Endodermal cell (in vitro differentiated cells): ENCODE results near the gene SPDEF. TPM values are rescaled to one million over a fixed set of nuclear protein-coding genes. Genes with fewer than 3 reads are reported as not detected.

Experiments used
- DNase-seq: peaks from one replicate; pipeline ENCODE4 v3.0.0-alpha.2; 2017
- H3K27ac ChIP-seq: 2 replicates; pipeline ENCODE4 v1.5.1; 2013; ENCODE audit warnings: mild to moderate bottlenecking, low read depth, low read length, moderate library complexity
- H3K27me3 ChIP-seq: 2 replicates; pipeline ENCODE4 v1.6.1; 2013; ENCODE audit warnings: mild to moderate bottlenecking, low read length, moderate library complexity; ENCODE audit not compliant: insufficient read depth, control insufficient read depth, poor library complexity, severe bottlenecking
- H3K36me3 ChIP-seq: 2 replicates; pipeline ENCODE4 v1.7.0; 2013; ENCODE audit warnings: mild to moderate bottlenecking, low read length, moderate library complexity; ENCODE audit not compliant: control insufficient read depth, insufficient read depth
- H3K4me1 ChIP-seq: one replicate; pipeline ENCODE4 v1.7.0; 2013; ENCODE audit warnings: low read length; ENCODE audit not compliant: control insufficient read depth, insufficient read depth
- H3K4me3 ChIP-seq: 2 replicates; pipeline ENCODE4 v1.5.1; 2013; ENCODE audit warnings: mild to moderate bottlenecking, low read length, moderate library complexity
- H3K9ac ChIP-seq: 2 replicates; pipeline ENCODE4 v1.6.1; 2013; ENCODE audit warnings: mild to moderate bottlenecking, low read length, moderate library complexity; ENCODE audit not compliant: poor library complexity, severe bottlenecking; ENCODE audit errors: extremely low read depth
- H3K9me3 ChIP-seq: 2 replicates; pipeline ENCODE4 v1.6.1; 2013; ENCODE audit warnings: mild to moderate bottlenecking, low read length, moderate library complexity; ENCODE audit not compliant: control insufficient read depth
- H3K27ac Mint-ChIP-seq: 2 replicates; pipeline ENCODE4 v1.8.0; 2020; ENCODE audit warnings: mixed read lengths
- H3K27me3 Mint-ChIP-seq: 2 replicates; pipeline ENCODE4 v1.8.0; 2021; ENCODE audit warnings: mild to moderate bottlenecking, mixed read lengths; ENCODE audit not compliant: insufficient read depth
- H3K36me3 Mint-ChIP-seq: 2 replicates; pipeline ENCODE4 v1.8.0; 2020; ENCODE audit warnings: low read depth, mixed read lengths
- H3K4me1 Mint-ChIP-seq: 2 replicates; pipeline ENCODE4 v1.8.0; 2020; ENCODE audit warnings: mixed read lengths
- H3K4me3 Mint-ChIP-seq: 2 replicates; pipeline ENCODE4 v1.8.0; 2020; ENCODE audit warnings: mild to moderate bottlenecking, moderate library complexity, mixed read lengths
- H3K9me3 Mint-ChIP-seq: 2 replicates; pipeline ENCODE4 v1.8.0; 2020; ENCODE audit warnings: mild to moderate bottlenecking, mixed read lengths
- CTCF ChIP-seq: fragments of 200-600 bp; sonication (generic); conservative IDR thresholded peaks from 2 replicates; pipeline ENCODE4 v1.5.0; 2021; ENCODE audit warnings: antibody characterized with exemption, mild to moderate bottlenecking
- WGBS, 2 experiments: methylation state at CpG; one replicate each; pipeline versions ENCODE4 v1.1.5 to v1.1.7; 2013; ENCODE audit warnings: missing lambda C conversion rate in 2 of 2, mixed read lengths in 1 of 2; ENCODE audit not compliant: insufficient coverage in 1 of 2, insufficient read length in 1 of 2; 5-methylcytosine and 5-hydroxymethylcytosine counted together
- total RNA-seq, 2 donors: library from RNA; stranded (reverse); fragmentation: NEBNext Ultra II Directional in 1 of 2; extraction: Animal tissue kit (Norgen Biotek cat#: 25700) in 1 of 2; gene quantifications; 2 replicates in 1 of 2; 3 replicates in 1 of 2; pipeline ENCODE4 v1.2.1, GENCODE V29; 2021

Gene SPDEF
- total RNA-seq, 2 donors from 2014 or later, result 1.1 to 2.6 TPM

GRCh38 chr6:34598712-34599111 is 42.6 kb upstream of the SPDEF start:
- peaks cover 36% of the 10 kb centered on the region for H3K27me3 ChIP-seq
- H3K4me3 Mint-ChIP-seq, result no peak overlapping the region
- H3K36me3 ChIP-seq, result no peaks in the 10 kb centered on the region
- DNase-seq, result peak; percentile 20
- no peak overlapping the region for H3K9ac ChIP-seq
- 85 to 100% methylated on average over 1 to 3 of the region's 3 CpGs for WGBS, 2 experiments
- H3K27me3 Mint-ChIP-seq, result peaks cover 2% of the 10 kb centered on the region
- TF ChIP-seq CTCF, result no peak
- no peak overlapping the region for H3K27ac ChIP-seq
- no peak overlapping the region for H3K27ac Mint-ChIP-seq
- H3K4me1 ChIP-seq, result peaks cover 13% of the 10 kb centered on the region
- no peaks in the 10 kb centered on the region for H3K9me3 Mint-ChIP-seq
- no peaks in the 10 kb centered on the region for H3K36me3 Mint-ChIP-seq
- H3K4me1 Mint-ChIP-seq, result peaks cover 41% of the 10 kb centered on the region
- H3K9me3 ChIP-seq, result no peaks in the 10 kb centered on the region
- no peak overlapping the region for H3K4me3 ChIP-seq

GRCh38 chr6:34597605-34598353 is 41.6 kb upstream of the SPDEF start:
- Histone ChIP-seq H3K4me3 (no peak overlapping the region), H3K27me3 (peaks cover 36% of the 10 kb centered on the region), H3K9me3 (no peaks in the 10 kb centered on the region), H3K36me3 (no peaks in the 10 kb centered on the region), H3K9ac (no peak overlapping the region), H3K27ac (no peak overlapping the region), H3K4me1 (peaks cover 13% of the 10 kb centered on the region)
- Mint-ChIP-seq H3K36me3 (no peaks in the 10 kb centered on the region), H3K4me1 (peaks cover 37% of the 10 kb centered on the region), H3K9me3 (no peaks in the 10 kb centered on the region), H3K27ac (no peak overlapping the region), H3K4me3 (no peak overlapping the region), H3K27me3 (peaks cover 2% of the 10 kb centered on the region)
- peak; percentile 30 for DNase-seq
- WGBS, 2 experiments, result 81 to 91% methylated on average over 2 to 3 of the region's 3 CpGs
- TF ChIP-seq CTCF, result no peak

GRCh38 chr6:34596798-34597197 is 40.7 kb upstream of the SPDEF start:
- no peak for DNase-seq
- no peaks in the 10 kb centered on the region for H3K9me3 ChIP-seq
- Mint-ChIP-seq H3K9me3 (no peaks in the 10 kb centered on the region), H3K27ac (no peak overlapping the region), H3K36me3 (no peaks in the 10 kb centered on the region), H3K27me3 (peaks cover 2% of the 10 kb centered on the region), H3K4me1 (peaks cover 28% of the 10 kb centered on the region), H3K4me3 (no peak overlapping the region)
- H3K27ac ChIP-seq, result no peak overlapping the region
- TF ChIP-seq CTCF, result no peak
- H3K4me3 ChIP-seq, result no peak overlapping the region
- peaks cover 36% of the 10 kb centered on the region for H3K27me3 ChIP-seq
- no peaks in the 10 kb centered on the region for H3K36me3 ChIP-seq
- H3K4me1 ChIP-seq, result peaks cover 8% of the 10 kb centered on the region
- 93 to 100% methylated on average over 1 of the region's 1 CpG for WGBS, 2 experiments
- no peak overlapping the region for H3K9ac ChIP-seq
